Measurements from ENCODE around the gene SLC25A20. TPM values are rescaled to one million over a fixed set of nuclear protein-coding genes. Genes with fewer than 3 reads are reported as not detected.

SLC25A20 gene
- polyA plus RNA-seq, 4 donors, result 7.1 to 19.1 (median 17.2) TPM

DNA sequence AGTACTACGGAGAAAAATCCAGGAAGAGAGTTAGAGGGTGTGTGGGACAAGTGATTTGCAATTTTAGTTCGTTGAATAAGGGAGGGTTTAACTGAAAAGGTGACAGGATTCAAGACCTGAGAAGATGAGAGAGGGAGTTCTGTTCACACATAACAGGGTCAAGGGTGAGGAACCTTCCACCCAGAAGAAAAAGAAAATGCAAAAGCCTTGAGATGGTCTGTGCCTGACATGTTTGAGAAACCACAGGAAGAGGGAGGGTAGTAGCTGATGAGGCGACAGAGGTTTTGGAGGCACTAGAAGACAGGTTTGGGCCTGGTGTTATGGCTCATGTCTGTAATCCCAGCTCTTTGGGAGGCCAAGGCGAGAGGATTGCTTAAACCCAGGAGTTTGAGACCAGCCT, 591 bp upstream of the SLC25A20 start:
- DNase-seq (ENCODE audit: low read depth in 4 of 4, low spot score in 3 of 4), result no peak

DNA sequence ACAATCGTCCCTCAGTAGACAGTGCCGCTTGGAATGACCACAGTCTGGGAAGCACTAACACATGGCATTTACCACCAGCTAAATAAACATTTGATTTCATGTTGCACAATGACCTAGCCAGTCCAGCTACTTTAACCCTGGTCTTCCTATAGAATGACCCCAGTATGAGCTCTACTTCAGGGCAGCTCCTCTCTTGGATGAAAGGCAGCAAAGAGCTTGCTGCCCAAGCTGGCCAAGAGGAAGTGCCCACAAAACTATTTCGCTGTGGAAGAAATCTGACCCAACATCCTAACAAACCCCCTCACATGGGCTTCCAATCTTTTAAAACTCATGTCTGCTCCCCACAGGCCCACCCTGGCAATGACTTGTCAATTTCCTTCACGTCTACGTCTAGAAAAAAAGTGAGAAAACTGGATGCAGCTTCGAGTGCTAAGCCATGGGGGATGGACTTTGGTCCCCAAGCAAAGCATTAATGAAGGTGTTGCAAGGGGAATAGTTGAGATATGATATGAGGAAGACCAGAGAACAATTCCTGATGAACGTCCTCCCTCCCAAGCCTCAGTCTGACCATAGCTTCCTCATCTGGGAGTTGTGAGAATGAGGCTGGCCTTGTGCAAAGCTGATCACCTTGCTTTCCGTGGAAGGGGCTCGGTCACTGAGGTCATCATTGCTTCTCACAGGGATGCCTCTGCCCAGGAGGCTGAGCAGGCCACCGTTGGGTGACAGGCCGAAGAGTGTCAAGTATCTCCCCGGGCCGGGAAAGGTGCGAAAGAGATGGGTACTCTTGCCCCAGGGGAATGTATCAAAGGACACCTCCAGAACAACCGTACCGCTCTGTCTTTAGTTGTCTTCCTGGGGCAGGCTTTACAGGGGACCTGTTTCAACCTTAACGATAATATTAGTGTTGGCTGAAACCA, 964 bp downstream of the SLC25A20 start:
- DNase-seq (ENCODE audit: low read depth in 4 of 4, low spot score in 3 of 4), result no peak

- DNase-seq (ENCODE audit: low read depth in 4 of 4, low spot score in 3 of 4), result no peak
These were observed 1.7 kb downstream of the SLC25A20 start for GRCh38 chr3:48896936-48897335.

- no peak for DNase-seq (ENCODE audit: low read depth in 4 of 4, low spot score in 3 of 4)
These were observed 4.2 kb downstream of the SLC25A20 start for GRCh38 chr3:48894516-48894915.

- DNase-seq (ENCODE audit: low read depth in 4 of 4, low spot score in 3 of 4), result no peak
These were observed 7.1 kb downstream of the SLC25A20 start for GRCh38 chr3:48891606-48892005.

DNA sequence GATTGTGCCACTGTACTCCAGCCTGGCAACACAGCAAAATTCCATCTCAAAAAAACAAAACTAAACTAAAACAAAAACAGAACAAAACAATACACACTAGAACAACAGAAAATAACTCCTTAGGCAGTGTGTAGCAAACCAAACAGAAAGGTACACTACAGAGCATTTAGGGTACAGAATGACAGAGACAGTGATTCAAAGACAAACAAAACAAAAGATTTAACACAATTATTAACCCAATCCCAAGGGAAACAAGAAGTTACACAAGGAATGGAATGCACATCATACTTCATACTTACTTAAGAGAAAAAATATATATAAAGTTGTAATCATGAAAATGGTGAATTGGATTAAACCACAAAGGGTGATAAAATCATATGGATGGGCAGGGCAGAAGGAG, 12.9 kb downstream of the SLC25A20 start:
- DNase-seq (ENCODE audit: low read depth in 4 of 4, low spot score in 3 of 4), result no peak

GRCh38 chr3:48881652-48882114, 17.0 kb downstream of the SLC25A20 start:
- DNase-seq (ENCODE audit: low read depth in 4 of 4, low spot score in 3 of 4), result no peak

GRCh38 chr3:48881006-48881405, 17.7 kb downstream of the SLC25A20 start:
- DNase-seq (ENCODE audit: low read depth in 4 of 4, low spot score in 3 of 4), result no peak

- DNase-seq (ENCODE audit: low read depth in 4 of 4, low spot score in 3 of 4), result no peak
These were observed 18.7 kb downstream of the SLC25A20 start for GRCh38 chr3:48879994-48880377.

GRCh38 chr3:48879307-48879993, 19.2 kb downstream of the SLC25A20 start:
- DNase-seq (ENCODE audit: low read depth in 4 of 4, low spot score in 3 of 4), result no peak

GRCh38 chr3:48877671-48878070, 21.0 kb downstream of the SLC25A20 start:
- DNase-seq (ENCODE audit: low read depth in 4 of 4, low spot score in 3 of 4), result no peak

GRCh38 chr3:48863122-48863521, 35.6 kb downstream of the SLC25A20 start:
- DNase-seq (ENCODE audit: low read depth in 4 of 4, low spot score in 3 of 4), result no peak

GRCh38 chr3:48859206-48859605, 39.5 kb downstream of the SLC25A20 start:
- DNase-seq (ENCODE audit: low read depth in 4 of 4, low spot score in 3 of 4), result no peak

GRCh38 chr3:48858709-48859108, 40.0 kb downstream of the SLC25A20 start:
- DNase-seq (ENCODE audit: low read depth in 4 of 4, low spot score in 3 of 4), result no peak

- DNase-seq (ENCODE audit: low read depth in 4 of 4, low spot score in 3 of 4), result no peak
These were observed 41.0 kb downstream of the SLC25A20 start for GRCh38 chr3:48857641-48858040.

GRCh38 chr3:48856469-48856868, 42.2 kb downstream of the SLC25A20 start:
- no peak for DNase-seq (ENCODE audit: low read depth in 4 of 4, low spot score in 3 of 4)

GRCh38 chr3:48855681-48856447, 42.8 kb downstream of the SLC25A20 start:
- DNase-seq (ENCODE audit: low read depth in 4 of 4, low spot score in 3 of 4), result no peak

DNA sequence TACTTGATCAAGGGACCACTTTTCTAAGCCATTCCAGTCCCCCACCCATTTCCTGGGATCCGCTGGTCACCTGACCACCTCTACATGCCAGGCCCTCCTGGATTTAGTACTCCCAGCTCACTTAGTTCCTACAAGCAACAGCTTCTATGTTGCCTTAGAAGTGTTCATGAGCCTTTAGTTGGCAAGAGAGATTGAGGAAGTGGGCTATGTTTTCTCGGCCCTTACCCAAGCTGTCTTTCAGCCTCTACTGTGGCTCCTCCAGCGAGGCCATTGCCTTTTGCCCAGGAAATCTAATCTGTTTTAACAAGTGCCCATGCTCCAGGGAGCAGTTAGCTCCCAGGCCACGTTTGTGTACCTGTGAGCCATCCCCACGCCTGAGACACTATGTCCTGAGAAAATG, 46.5 kb downstream of the SLC25A20 start:
- DNase-seq (ENCODE audit: low read depth in 4 of 4, low spot score in 3 of 4), result no peak

DNA sequence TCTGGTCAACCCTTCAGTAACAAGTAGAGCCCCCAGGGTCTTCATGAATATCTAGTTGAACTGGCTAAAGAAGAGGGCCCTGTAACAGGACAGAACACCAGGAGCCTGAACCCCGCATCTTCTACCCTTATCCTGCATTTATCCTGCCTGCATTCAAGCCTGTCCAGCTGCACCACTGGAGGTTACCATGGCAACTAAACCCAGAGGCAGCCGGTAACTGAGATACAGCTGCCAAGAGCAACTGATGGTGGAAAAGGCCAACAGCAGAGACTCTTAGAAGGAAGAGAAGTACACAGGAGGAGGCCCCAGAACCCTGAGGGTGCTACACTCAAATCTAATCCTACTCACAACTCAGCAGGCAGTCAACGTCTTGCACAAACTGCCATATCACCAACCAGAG, 47.3 kb downstream of the SLC25A20 start:
- DNase-seq (ENCODE audit: low read depth in 4 of 4, low spot score in 3 of 4), result peak in 1 of 4 donors; percentile 37

DNA sequence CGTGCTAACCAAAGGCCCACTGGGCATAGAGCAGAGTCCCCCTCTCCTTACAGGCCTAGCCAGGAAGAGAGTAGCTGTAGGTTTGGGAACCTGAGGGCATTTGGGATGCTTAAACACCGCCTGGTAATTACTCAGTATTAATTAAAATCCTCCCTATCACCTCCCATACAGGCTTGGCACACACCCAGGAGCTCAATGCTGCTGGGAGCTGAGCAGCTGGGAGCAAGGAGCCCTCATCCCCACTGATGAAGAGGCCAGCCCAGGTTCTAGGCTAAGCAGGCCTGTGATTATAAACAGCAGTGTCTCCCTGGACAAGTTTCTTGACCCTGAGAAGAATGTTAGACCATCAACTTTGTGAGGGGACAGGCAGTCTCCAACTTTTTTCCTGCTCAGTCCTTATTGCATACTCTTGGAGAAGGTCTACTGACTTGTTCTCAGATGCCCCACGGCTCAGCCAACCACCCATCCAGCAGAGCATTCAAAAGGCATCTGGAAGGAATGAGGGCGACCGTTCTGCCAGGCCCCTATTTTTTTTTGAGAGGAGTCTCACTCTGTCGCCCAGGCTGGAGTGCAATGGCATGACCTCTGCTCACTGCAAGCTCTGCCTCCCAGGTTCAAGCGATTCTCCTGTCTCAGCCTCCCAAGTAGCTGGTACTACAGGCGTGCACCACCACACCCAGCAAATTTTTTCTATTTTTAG, 49.7 kb downstream of the SLC25A20 start:
- DNase-seq (ENCODE audit: low read depth in 4 of 4, low spot score in 3 of 4), result no peak
